A673 (cell line): Measurements from ENCODE around the gene TNS3.

Experiments
- CTCF ChIP-seq: fragments of 300-800, 200-600 bp; sonication (generic); conservative IDR thresholded peaks from 2 replicates; pipeline ENCODE4 v1.5.1; 2017; ENCODE audit warnings: low read depth, mild to moderate bottlenecking, antibody characterized with exemption, low read length, moderate library complexity, mixed read lengths
- EZH2 ChIP-seq: fragments of 200-600 bp; sonication (generic); IDR thresholded peaks from 2 replicates; pipeline ENCODE4 v1.6.1; 2017; ENCODE audit warnings: borderline replicate concordance, low read depth, mild to moderate bottlenecking, mixed read lengths, antibody characterized with exemption, low read length; ENCODE audit not compliant: poor library complexity, severe bottlenecking

- TF ChIP-seq CTCF (no peak), EZH2 (no peak)
Measured at GRCh38 chr7:47373871-47374451, 207.9 kb downstream of the TNS3 start.
